ENCODE measurements around the gene PRR20C.
"Not testable (repeated sequence)": the region's sequence is repeated elsewhere in the genome, so short reads cannot be mapped to it uniquely, and the experiment has no call there.

The PRR20C gene

DNA sequence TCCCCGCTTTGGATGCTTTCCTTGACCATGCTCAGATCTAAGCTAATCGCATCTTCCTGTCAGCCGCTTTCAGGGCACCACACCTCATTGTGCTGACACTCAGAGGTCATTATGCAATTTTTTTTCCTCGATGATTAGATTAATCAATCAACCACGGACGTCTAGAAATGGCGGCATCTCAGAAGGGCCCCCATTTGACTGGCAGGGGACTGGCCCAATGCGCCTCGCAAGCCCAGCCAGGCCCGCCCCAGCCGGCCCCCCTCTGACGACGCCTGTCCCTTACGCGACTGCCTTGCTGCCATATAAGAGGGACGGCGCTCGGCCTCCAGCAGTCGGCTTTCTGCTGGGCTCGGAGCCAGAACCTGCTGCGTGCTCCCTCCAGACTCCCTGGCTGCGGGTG lies at the start of gene PRR20C:
TSS of gene PRR20C (plus strand) at position 301 of the 400 bp plus-strand sequence. CDS start 387 bp downstream, outside the sequence.
- H3K9ac ChIP-seq (ENCODE audit: insufficient read length, low read depth); DNase-seq (ENCODE audit: low read depth, low spot score); H3K9me3 ChIP-seq (ENCODE audit: insufficient read depth, low read length); H3K27me3 ChIP-seq (ENCODE audit: insufficient read depth, insufficient read length); H3K4me3 ChIP-seq (ENCODE audit: insufficient read length, low read depth); H3K4me1 ChIP-seq (ENCODE audit: insufficient read depth, insufficient read length); H3K36me3 ChIP-seq (ENCODE audit: insufficient read depth, insufficient read length, low read length): not testable (repeated sequence)

- H3K9me3 ChIP-seq (ENCODE audit: insufficient read depth, low read length), result no peaks in the 10 kb centered on the region
- no peaks in the 10 kb centered on the region for H3K36me3 ChIP-seq (ENCODE audit: insufficient read depth, insufficient read length, low read length)
- H3K27me3 ChIP-seq (ENCODE audit: insufficient read depth, insufficient read length), result no peaks in the 10 kb centered on the region
- no peak for DNase-seq (ENCODE audit: low read depth, low spot score)
- H3K4me3 ChIP-seq (ENCODE audit: insufficient read length, low read depth), result no peak overlapping the region
- H3K4me1 ChIP-seq (ENCODE audit: insufficient read depth, insufficient read length), result no peaks in the 10 kb centered on the region
- no peak overlapping the region for H3K9ac ChIP-seq (ENCODE audit: insufficient read length, low read depth)
- TF ChIP-seq YY1 (IDR thresholded peaks at IDR 0.05; ENCODE audit: insufficient read depth, insufficient read length), result no peak
Measured at GRCh38 chr13:57114945-57115344, 38.9 kb upstream of the PRR20C start.

DNA sequence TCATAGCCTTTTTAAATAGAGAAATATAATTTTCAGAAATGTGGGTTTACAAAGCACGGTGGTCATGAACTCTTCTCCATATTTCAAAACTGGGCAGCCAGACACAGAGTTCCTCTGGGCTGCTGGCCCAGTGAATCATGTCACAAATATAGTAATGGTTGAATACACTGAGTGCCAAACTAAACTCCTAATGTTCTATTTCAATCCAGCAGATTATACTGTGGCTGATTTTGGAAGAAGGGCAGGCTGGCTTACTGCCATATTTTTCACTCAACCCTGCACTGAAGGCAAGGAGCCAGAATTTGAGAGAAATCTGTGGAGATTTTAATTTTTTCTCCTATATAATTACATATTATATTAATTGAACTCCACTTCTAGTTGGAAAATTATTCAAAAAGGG lies 30.2 kb upstream of the PRR20C start:
- Histone ChIP-seq H3K9ac (ENCODE audit: insufficient read length, low read depth) (no peak overlapping the region), H3K36me3 (ENCODE audit: insufficient read depth, insufficient read length, low read length) (no peaks in the 10 kb centered on the region), H3K4me1 (ENCODE audit: insufficient read depth, insufficient read length) (no peaks in the 10 kb centered on the region), H3K4me3 (ENCODE audit: insufficient read length, low read depth) (no peak overlapping the region), H3K27me3 (ENCODE audit: insufficient read depth, insufficient read length) (no peaks in the 10 kb centered on the region), H3K9me3 (ENCODE audit: insufficient read depth, low read length) (no peaks in the 10 kb centered on the region)
- DNase-seq (ENCODE audit: low read depth, low spot score), result no peak
- TF ChIP-seq ZNF274 (IDR thresholded peaks at IDR 0.05; ENCODE audit: low read depth, low read length) (no peak), SUZ12 (IDR thresholded peaks at IDR 0.05; ENCODE audit: extremely low read depth, insufficient read depth, insufficient read length) (no peak), YY1 (IDR thresholded peaks at IDR 0.05; ENCODE audit: insufficient read depth, insufficient read length) (no peak)

DNA sequence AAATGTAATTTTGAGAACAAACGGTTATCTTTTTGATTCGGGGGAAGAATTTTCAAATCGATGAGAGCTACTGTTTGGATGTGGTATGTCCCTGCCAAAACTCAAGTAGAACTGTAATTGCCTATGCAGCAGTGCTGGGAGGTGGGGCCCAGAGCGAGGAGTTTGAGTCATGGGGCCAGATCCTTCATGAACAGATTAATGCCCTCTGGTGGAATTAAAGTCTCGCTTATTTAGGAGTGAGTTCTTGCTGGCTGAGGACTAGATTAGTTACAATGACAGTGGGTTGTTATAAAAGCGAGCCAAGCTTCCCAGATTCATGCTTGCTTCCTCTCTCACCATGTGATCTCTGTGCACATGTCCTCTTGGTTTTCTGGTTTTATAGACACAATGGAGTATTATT lies 25.0 kb upstream of the PRR20C start:
- Histone ChIP-seq H3K4me1 (ENCODE audit: insufficient read depth, insufficient read length) (no peaks in the 10 kb centered on the region), H3K36me3 (ENCODE audit: insufficient read depth, insufficient read length, low read length) (no peaks in the 10 kb centered on the region), H3K27me3 (ENCODE audit: insufficient read depth, insufficient read length) (no peaks in the 10 kb centered on the region), H3K4me3 (ENCODE audit: insufficient read length, low read depth) (no peak overlapping the region), H3K9ac (ENCODE audit: insufficient read length, low read depth) (no peak overlapping the region), H3K9me3 (ENCODE audit: insufficient read depth, low read length) (no peaks in the 10 kb centered on the region)
- no peak for TF ChIP-seq ZNF274 (IDR thresholded peaks at IDR 0.05; ENCODE audit: low read depth, low read length)
- no peak for TF ChIP-seq SUZ12 (IDR thresholded peaks at IDR 0.05; ENCODE audit: extremely low read depth, insufficient read depth, insufficient read length)
- no peak for TF ChIP-seq YY1 (IDR thresholded peaks at IDR 0.05; ENCODE audit: insufficient read depth, insufficient read length)
- DNase-seq (ENCODE audit: low read depth, low spot score), result no peak

GRCh38 chr13:57136093-57136492 lies 17.8 kb upstream of the PRR20C start:
- Histone ChIP-seq H3K9me3 (ENCODE audit: insufficient read depth, low read length) (no peaks in the 10 kb centered on the region), H3K4me3 (ENCODE audit: insufficient read length, low read depth) (no peak overlapping the region), H3K9ac (ENCODE audit: insufficient read length, low read depth) (no peak overlapping the region), H3K36me3 (ENCODE audit: insufficient read depth, insufficient read length, low read length) (no peaks in the 10 kb centered on the region), H3K4me1 (ENCODE audit: insufficient read depth, insufficient read length) (no peaks in the 10 kb centered on the region), H3K27me3 (ENCODE audit: insufficient read depth, insufficient read length) (no peaks in the 10 kb centered on the region)
- TF ChIP-seq SUZ12 (IDR thresholded peaks at IDR 0.05; ENCODE audit: extremely low read depth, insufficient read depth, insufficient read length) (no peak), ZNF274 (IDR thresholded peaks at IDR 0.05; ENCODE audit: low read depth, low read length) (no peak), YY1 (IDR thresholded peaks at IDR 0.05; ENCODE audit: insufficient read depth, insufficient read length) (no peak)
- no peak for DNase-seq (ENCODE audit: low read depth, low spot score)

DNA sequence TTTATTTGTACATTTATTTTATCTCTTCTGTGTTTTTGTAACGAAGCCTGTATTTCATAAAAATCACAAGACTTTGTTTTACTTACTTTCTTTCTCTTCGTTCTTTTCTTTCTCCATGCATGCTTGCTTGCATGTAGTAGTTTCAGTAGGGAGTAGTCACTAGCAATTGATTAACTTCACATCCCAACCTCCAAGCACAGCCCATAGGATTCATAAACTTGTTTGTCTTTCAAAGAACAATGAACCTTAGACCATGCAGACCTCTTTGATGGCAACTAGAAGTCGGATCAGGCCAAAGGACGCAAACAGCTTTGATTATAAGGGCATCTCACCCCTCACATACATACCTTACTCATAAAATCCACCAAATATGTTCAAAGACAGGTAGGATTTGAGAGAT lies 16.3 kb upstream of the PRR20C start:
- no peaks in the 10 kb centered on the region for H3K4me1 ChIP-seq (ENCODE audit: insufficient read depth, insufficient read length)
- H3K27me3 ChIP-seq (ENCODE audit: insufficient read depth, insufficient read length), result no peaks in the 10 kb centered on the region
- no peaks in the 10 kb centered on the region for H3K36me3 ChIP-seq (ENCODE audit: insufficient read depth, insufficient read length, low read length)
- TF ChIP-seq ZNF274 (IDR thresholded peaks at IDR 0.05; ENCODE audit: low read depth, low read length) (no peak), SUZ12 (IDR thresholded peaks at IDR 0.05; ENCODE audit: extremely low read depth, insufficient read depth, insufficient read length) (no peak), YY1 (IDR thresholded peaks at IDR 0.05; ENCODE audit: insufficient read depth, insufficient read length) (no peak)
- H3K9ac ChIP-seq (ENCODE audit: insufficient read length, low read depth), result no peak overlapping the region
- DNase-seq (ENCODE audit: low read depth, low spot score), result no peak
- H3K9me3 ChIP-seq (ENCODE audit: insufficient read depth, low read length), result no peaks in the 10 kb centered on the region
- H3K4me3 ChIP-seq (ENCODE audit: insufficient read length, low read depth), result no peak overlapping the region

DNA sequence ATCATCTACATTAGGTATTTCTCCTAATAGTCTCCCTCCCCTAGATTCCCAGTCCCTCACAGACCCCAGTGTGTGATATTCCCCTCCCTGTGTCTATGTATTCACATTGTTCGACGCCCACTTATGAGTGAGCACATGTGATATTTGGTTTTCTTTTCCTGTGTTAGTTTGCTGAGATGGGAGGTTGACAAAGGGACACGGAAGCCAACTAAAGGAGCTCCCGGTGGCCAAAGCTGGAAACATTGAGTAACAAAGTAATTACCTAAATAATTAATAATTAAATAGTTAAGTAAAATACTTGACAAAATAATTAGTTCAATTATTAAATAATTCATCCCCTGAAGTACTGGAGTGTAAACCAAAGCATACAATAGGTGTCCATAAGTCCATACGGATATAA lies 14.9 kb upstream of the PRR20C start:
- no peaks in the 10 kb centered on the region for H3K9me3 ChIP-seq (ENCODE audit: insufficient read depth, low read length)
- H3K9ac ChIP-seq (ENCODE audit: insufficient read length, low read depth), result no peak overlapping the region
- H3K36me3 ChIP-seq (ENCODE audit: insufficient read depth, insufficient read length, low read length), result no peaks in the 10 kb centered on the region
- H3K27me3 ChIP-seq (ENCODE audit: insufficient read depth, insufficient read length), result no peaks in the 10 kb centered on the region
- no peak overlapping the region for H3K4me3 ChIP-seq (ENCODE audit: insufficient read length, low read depth)
- H3K4me1 ChIP-seq (ENCODE audit: insufficient read depth, insufficient read length), result no peaks in the 10 kb centered on the region
- no peak for DNase-seq (ENCODE audit: low read depth, low spot score)
- no peak for TF ChIP-seq ZNF274 (IDR thresholded peaks at IDR 0.05; ENCODE audit: low read depth, low read length)
- TF ChIP-seq YY1 (IDR thresholded peaks at IDR 0.05; ENCODE audit: insufficient read depth, insufficient read length), result no peak
- no peak for TF ChIP-seq SUZ12 (IDR thresholded peaks at IDR 0.05; ENCODE audit: extremely low read depth, insufficient read depth, insufficient read length)

GRCh38 chr13:57139781-57140180 lies 14.1 kb upstream of the PRR20C start:
- H3K9ac ChIP-seq (ENCODE audit: insufficient read length, low read depth); H3K36me3 ChIP-seq (ENCODE audit: insufficient read depth, insufficient read length, low read length); H3K27me3 ChIP-seq (ENCODE audit: insufficient read depth, insufficient read length); H3K4me3 ChIP-seq (ENCODE audit: insufficient read length, low read depth); H3K4me1 ChIP-seq (ENCODE audit: insufficient read depth, insufficient read length); H3K9me3 ChIP-seq (ENCODE audit: insufficient read depth, low read length); DNase-seq (ENCODE audit: low read depth, low spot score): not testable (repeated sequence)

DNA sequence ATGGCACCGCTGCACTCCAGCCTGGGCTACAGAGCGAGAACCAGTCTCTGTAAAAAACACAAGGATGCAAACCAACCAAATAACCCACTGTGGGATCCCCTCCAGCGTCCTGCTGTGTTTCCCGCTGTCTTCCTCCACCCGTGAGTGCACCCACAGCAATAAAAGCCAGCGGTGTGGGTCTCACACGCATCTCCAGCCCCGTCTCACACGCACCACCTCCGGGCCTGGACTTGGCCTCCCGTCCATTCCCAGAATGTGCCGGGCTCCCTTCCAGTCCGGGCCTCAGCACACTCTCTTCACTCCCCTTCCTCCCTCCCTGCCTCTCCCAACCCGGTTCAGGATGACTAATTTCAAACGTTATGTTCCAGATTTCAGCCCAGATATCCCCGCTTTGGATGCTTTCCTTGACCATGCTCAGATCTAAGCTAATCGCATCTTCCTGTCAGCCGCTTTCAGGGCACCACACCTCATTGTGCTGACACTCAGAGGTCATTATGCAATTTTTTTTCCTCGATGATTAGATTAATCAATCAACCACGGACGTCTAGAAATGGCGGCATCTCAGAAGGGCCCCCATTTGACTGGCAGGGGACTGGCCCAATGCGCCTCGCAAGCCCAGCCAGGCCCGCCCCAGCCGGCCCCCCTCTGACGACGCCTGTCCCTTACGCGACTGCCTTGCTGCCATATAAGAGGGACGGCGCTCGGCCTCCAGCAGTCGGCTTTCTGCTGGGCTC lies 13.5 kb upstream of the PRR20C start, which contains the start of gene PRR20A:
TSS of gene PRR20A (plus strand) at position 684 of the 734 bp plus-strand sequence. CDS start 387 bp downstream, outside the sequence.
- not testable (repeated sequence) for H3K9ac ChIP-seq (ENCODE audit: insufficient read length, low read depth); DNase-seq (ENCODE audit: low read depth, low spot score); H3K36me3 ChIP-seq (ENCODE audit: insufficient read depth, insufficient read length, low read length); H3K27me3 ChIP-seq (ENCODE audit: insufficient read depth, insufficient read length); H3K4me3 ChIP-seq (ENCODE audit: insufficient read length, low read depth); H3K4me1 ChIP-seq (ENCODE audit: insufficient read depth, insufficient read length); H3K9me3 ChIP-seq (ENCODE audit: insufficient read depth, low read length)

DNA sequence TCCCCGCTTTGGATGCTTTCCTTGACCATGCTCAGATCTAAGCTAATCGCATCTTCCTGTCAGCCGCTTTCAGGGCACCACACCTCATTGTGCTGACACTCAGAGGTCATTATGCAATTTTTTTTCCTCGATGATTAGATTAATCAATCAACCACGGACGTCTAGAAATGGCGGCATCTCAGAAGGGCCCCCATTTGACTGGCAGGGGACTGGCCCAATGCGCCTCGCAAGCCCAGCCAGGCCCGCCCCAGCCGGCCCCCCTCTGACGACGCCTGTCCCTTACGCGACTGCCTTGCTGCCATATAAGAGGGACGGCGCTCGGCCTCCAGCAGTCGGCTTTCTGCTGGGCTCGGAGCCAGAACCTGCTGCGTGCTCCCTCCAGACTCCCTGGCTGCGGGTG lies 6.7 kb upstream of the PRR20C start, which contains the start of gene PRR20B:
TSS of gene PRR20B (plus strand) at position 301 of the 400 bp plus-strand sequence. CDS start 387 bp downstream, outside the sequence.
- H3K9me3 ChIP-seq (ENCODE audit: insufficient read depth, low read length); DNase-seq (ENCODE audit: low read depth, low spot score); H3K36me3 ChIP-seq (ENCODE audit: insufficient read depth, insufficient read length, low read length); H3K9ac ChIP-seq (ENCODE audit: insufficient read length, low read depth); H3K27me3 ChIP-seq (ENCODE audit: insufficient read depth, insufficient read length); H3K4me3 ChIP-seq (ENCODE audit: insufficient read length, low read depth); H3K4me1 ChIP-seq (ENCODE audit: insufficient read depth, insufficient read length): not testable (repeated sequence)

Measured in NT2/D1 (cell line).